D341Med (cell line): ENCODE data around the gene MAPKAPK2.

ENCODE experiments used
- DNase-seq: peaks from one replicate; pipeline ENCODE4 v3.0.0; 2012; ENCODE audit warnings: low spot score

Gene MAPKAPK2

GRCh38 chr1:206722751-206723461 lies 38.2 kb downstream of the MAPKAPK2 start:
- no peak for DNase-seq

GRCh38 chr1:206723462-206723804 lies 38.7 kb downstream of the MAPKAPK2 start:
- no peak for DNase-seq

GRCh38 chr1:206723805-206724472 lies 39.2 kb downstream of the MAPKAPK2 start:
- DNase-seq = no peak

GRCh38 chr1:206725109-206725963 lies 40.6 kb downstream of the MAPKAPK2 start:
- peak; percentile 59 for DNase-seq

- DNase-seq = no peak
Observed at GRCh38 chr1:206727981-206728696, 43.4 kb downstream of the MAPKAPK2 start.

GRCh38 chr1:206728697-206728987 lies 43.9 kb downstream of the MAPKAPK2 start:
- DNase-seq = no peak

GRCh38 chr1:206729050-206729449 lies 44.3 kb downstream of the MAPKAPK2 start:
- no peak for DNase-seq

- DNase-seq = no peak
Observed at GRCh38 chr1:206729507-206729906, 44.8 kb downstream of the MAPKAPK2 start.

GRCh38 chr1:206732508-206732907 lies 47.8 kb downstream of the MAPKAPK2 start:
- no peak for DNase-seq

GRCh38 chr1:206732992-206733391 lies 48.3 kb downstream of the MAPKAPK2 start:
- DNase-seq = no peak

GRCh38 chr1:206734499-206735142 lies 49.9 kb downstream of the MAPKAPK2 start:
- DNase-seq = peak; percentile 77

- no peak for DNase-seq
Observed at GRCh38 chr1:206735553-206736031, 50.9 kb downstream of the MAPKAPK2 start.

GRCh38 chr1:206736878-206737728 lies 52.4 kb downstream of the MAPKAPK2 start:
- no peak for DNase-seq

GRCh38 chr1:206737729-206738201 lies 53.1 kb downstream of the MAPKAPK2 start:
- DNase-seq = no peak

- DNase-seq = no peak
Observed at GRCh38 chr1:206738370-206739366, 54.0 kb downstream of the MAPKAPK2 start.

GRCh38 chr1:206739411-206740076 lies 54.8 kb downstream of the MAPKAPK2 start:
- DNase-seq = no peak

GRCh38 chr1:206741142-206741701 lies 56.5 kb downstream of the MAPKAPK2 start:
- no peak for DNase-seq

GRCh38 chr1:206742719-206743383 lies 58.1 kb downstream of the MAPKAPK2 start:
- no peak for DNase-seq
